Middle frontal gyrus (tissue), 1 donor: ENCODE data around the gene FAM228A.
"Not testable (repeated sequence)": the region's sequence is repeated elsewhere in the genome, so short reads cannot be mapped to it uniquely, and the experiment has no call there.

Source experiments
- DNase-seq: peaks from one replicate; pipeline ENCODE4 v3.0.0-alpha.2; 2015; ENCODE audit warnings: low spot score; ENCODE audit errors: extremely low spot score

The FAM228A gene

DNA sequence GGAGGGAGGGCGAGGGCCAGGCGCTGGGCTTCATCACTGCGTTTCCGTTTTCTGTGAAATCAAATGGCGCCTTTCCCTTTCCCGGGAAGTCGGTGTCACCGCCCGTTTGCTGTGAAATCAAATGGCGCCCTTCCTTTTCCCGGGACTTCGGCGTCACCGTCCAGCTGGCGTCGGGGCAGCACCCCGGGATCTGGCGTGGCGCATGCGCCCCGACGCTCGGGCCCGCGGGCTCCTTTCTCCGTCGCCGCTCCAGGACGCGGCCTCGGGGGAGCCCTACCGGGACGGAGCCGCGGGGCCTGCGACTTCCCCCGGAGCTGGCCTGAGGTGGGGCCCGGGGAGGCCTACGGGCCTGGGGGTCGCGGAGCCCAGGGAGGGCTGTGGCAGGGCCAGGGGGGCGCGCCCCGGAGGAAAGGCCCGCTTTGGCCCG, at the start of gene FAM228A:
TSS of gene FAM228A (plus strand) at position 203 of the 427 bp plus-strand sequence. CDS start 428 bp downstream, outside the sequence.
- no peak for DNase-seq

DNA sequence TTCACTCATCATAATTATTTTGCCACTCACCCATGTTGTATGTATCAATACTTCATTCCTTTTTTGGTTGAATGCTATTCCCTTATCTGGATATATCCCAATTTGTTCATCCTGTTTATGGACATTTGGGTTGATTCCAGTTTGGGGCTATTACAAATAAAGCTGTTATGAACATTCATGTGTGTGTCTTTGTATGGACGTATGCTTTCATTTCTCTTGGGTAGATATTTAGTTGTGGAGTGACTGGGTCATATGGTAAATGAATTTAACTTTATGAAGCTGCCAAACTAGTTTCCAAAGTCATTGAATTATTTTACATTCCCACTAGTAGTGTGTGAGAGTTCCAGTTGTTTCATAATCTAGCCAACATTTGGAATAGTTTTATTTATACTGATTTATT, 48.9 kb upstream of the FAM228A start:
- no peak for DNase-seq

DNA sequence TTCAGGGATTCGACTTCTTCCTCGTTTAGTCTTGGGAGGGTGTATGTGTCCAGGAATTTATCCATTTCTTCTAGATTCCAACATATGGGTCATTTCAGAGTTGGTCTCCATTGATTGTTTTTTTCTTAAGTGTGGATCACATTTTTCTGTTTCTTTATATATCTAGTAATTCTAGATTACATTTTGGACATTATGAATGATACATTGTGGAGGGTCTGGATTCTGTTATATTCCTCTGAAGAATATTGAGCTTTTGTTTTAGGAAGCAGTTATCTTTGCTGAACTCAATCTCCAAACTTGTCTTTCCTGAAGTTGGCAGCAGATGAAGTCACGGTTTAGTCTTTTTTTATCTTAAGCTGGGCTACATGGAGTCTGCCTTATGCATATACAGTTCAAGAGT, 42.3 kb upstream of the FAM228A start:
- DNase-seq, result no peak

DNA sequence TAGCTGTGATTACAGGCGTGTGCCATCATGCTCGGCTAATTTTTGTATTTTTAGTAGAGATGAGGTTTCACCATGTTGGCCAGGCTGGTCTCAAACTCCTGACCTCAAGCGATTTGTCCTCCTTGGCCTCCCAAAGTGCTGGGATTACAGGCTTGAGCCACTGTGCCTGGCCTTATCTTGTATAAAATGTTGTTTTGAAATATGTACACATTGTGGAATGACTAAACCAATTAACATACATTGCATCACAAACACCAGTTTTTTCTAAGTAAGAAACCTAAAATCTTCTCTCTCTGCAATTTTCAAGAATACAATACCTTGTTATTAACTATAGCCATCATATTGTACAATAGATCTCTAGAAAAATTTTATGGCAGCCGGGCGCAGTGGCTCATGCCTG, 34.5 kb upstream of the FAM228A start:
- not testable (repeated sequence) for DNase-seq

DNA sequence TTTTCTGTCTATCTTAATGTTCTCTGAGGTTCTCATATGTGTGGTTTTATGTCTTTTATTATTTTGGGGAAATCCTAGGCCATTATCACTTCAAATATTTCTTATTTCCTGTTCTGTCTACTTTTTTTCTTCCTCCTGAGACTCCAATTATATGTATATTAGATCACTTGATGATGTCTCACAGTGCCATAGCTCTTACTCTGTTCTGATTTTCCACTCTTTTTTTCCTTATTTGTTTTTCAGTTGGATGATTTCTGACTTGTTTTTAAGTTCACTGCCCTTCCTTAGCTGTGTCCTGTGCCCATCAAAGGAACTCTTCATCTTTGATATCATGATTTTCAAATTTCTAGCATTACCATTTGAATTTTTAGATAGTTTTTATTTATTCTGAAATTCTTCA, 27.5 kb upstream of the FAM228A start:
- no peak for DNase-seq

DNA sequence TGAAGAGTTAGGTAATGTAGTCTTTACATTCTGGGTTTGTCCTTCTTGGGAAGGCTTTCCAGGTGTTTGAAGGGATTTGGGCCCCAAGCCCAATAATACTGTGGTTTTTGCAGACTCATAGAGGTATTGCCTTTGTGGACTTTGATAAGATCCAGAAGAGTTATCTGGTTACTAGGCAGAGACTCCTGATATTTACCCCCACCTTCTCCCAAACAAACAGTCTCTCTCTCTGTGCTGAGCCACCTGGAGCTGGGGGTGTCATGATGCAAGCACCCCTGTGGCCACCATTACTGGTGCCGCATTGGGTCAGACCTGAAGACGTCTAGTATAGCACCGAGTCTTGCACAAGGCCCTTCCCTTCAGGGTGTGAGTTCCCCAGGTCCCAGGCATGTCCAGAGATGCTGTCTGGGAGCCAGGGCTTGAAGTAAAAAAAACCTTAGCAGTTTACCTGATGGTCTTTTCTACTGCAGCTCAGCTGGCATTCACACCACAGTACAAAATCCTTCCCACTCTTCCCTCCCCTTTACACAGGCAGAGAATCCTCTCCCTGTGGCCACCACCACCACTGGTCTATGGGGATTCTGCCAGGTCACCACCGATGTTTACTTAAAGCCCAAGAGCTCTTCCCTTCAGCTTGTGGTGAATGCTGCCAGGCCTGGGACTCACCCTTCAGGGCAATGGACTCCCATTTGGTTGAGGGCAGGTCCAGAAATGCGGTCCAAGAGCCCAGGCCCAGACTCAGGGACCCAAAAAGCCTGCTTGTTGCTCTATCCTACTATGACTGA, 22.2 kb upstream of the FAM228A start:
- no peak for DNase-seq

DNA sequence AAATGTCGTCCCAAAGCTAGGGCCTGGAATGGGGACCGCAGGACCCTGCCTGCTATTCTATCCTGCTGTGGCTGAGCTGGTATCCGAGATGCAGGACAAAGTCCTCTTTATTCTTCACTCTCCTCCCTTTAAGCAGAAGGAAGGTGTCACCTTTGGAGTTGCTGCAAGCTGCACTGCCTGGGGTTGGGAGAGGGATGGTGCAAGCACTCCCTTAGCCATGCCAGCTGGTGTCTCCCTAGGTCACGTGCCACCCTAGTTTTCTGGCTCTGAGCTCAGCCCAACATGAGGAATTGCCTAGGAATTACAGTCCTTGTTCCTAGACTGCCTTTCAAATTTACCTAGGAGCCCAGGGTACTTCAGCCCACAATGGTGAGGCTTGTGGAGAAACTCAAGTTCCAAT, 21.4 kb upstream of the FAM228A start:
- no peak for DNase-seq

DNA sequence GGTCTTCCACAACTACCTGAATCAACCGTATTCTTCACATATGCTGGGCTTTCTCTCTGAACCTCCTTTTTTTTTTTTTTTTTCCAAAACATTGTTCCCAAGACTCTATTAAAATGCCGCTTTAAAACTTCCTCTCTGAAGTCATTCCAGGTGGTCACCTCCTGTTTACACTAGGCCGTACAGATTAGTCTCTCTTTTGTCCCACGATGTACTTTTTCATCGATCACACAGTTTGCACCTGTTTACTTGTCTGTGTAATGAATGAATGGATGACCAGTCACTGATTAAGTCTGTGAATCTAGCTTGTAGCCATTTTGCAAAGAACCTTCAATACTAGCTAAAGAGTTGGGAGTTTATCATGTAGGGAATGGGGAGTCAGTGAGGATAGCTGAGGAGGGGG, 16.7 kb upstream of the FAM228A start:
- DNase-seq, result no peak

DNA sequence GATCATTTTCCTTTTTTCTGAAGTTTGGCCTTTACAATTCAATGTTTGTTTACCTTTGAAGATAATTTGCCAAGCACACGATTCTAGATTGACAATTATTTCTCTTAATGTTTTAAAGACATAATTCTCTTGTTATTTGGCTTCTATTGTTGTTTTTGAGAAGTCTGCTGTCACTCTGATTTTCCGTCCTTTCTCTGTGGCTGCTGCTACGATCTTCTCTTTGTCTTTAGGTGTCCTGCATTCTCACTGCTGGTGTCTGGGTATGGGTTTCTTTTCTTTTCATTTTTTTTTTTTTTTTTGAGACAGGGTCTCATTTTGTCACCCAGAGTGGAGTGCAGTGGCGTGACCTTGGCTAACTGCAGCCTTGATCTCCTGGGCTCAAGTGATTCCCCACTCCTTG, 15.1 kb upstream of the FAM228A start:
- DNase-seq, result no peak

DNA sequence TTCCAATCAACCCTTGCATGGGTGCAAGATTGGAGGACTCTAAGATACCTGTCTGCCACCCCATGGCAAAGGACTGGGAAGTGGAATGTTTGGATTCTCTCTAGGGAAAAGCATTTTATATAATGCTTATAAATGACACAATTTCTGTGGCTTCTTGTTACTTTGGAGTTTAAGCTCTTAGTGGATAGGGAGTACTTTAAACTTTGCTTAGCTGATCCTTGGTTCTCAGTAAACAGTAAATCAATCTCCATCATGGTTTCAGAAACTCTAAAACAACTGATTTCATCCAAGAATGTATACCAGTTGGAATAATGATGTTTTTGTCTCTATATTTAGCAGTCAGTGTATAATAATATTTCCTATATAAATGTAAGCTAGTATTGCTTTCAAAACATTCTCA, 14.1 kb upstream of the FAM228A start:
- no peak for DNase-seq

DNA sequence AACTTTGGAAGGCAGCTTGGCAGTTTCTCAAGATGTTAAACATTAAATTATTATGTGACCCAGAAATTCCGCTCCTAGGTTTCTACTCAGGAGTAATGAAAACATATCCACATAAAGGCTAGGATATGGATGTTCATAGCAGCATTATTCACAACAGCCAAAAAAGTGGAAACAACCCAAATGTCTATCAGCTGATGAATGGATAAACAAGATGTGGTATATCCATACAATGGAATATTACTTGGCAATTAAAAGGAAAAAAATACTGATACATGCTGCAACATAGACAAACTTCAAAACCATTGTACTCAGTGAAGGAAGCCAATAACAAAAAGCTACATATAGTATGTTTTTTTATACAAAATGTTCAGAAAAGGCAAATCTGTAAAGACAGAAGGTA, 12.4 kb upstream of the FAM228A start:
- DNase-seq, result no peak

DNA sequence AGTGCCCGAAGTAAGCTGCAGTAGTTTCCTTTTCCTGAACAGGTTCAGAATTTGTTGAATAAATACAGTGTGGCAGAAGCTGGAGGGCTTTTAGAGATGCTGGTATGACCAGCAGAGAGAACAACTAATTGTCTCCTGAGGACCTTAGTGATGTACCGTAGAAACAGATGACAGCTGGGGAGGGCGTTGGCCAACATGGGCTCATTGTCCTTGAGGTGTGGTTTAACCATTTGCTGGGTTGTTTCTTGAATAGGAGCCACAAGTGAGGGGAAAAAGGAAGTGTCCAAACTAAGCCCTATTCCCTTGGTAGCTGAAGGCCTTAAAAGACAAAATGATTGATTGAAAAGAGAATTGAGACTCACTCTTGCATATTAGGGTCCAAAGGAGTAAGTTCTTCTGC, 11.7 kb upstream of the FAM228A start:
- no peak for DNase-seq

DNA sequence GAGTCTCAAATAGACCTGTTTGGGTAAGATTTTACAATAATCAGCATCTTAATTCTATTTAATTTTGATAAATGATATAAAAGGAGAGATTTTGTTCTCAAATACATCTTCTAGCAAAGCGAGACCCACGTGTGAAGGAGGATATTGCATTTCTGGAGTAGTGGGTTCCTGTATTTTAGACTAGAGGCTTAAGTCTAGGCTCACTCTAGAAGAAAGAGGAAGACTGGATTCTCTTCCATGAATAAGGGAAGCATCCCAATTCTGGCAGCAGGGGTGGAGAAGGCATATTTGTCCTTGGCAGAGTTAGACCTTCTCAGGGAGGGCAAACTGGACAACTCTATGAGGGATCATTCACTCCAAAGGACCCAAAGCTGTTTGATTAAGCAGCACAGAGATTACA, 11.3 kb upstream of the FAM228A start:
- no peak for DNase-seq

DNA sequence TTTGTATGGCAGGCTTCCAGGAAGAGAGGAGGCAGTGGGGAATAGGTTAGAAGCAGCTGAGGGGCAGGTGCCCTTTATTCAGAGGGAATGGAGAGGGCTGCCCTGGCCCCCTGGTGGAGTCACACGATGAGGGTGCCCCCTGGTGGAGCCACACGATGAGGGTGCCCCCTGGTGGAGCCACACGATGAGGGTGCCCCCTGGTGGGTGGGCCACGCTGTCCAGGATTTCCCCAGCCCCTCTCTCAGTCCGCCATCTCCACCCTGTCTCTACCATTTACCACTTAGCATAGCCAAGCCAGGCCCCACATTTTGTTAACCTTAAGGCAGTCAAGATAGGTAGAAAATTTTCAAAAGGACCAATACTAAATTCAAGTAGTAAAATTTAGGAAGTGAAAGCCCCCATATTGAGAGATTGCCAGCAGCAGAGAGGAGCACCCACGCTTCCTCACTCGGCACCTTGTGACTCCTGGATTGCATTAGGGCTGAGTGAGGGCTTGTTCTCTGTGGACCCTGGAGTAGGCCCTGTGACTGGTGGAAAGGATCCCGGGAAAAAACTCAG, 10.4 kb upstream of the FAM228A start:
- DNase-seq, result no peak

DNA sequence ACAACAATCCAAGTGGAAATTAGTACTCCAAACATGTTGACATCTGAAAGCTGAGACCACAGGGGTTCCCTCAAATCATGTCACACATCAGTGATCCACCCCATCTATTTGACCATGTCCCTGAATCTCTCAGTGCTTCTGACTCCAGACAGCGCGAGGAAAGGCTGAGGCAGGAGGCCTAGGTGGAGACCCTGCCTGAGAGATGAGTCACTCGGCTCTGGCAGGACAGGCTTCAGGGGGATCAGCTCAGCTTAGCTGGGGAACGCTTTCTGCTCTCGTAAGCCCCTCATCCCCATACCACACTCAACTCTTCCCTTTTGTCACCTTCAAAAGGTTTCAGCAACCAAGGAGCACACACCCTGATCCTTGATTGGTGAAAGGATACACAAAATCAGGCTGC, 5.8 kb upstream of the FAM228A start:
- DNase-seq, result no peak

DNA sequence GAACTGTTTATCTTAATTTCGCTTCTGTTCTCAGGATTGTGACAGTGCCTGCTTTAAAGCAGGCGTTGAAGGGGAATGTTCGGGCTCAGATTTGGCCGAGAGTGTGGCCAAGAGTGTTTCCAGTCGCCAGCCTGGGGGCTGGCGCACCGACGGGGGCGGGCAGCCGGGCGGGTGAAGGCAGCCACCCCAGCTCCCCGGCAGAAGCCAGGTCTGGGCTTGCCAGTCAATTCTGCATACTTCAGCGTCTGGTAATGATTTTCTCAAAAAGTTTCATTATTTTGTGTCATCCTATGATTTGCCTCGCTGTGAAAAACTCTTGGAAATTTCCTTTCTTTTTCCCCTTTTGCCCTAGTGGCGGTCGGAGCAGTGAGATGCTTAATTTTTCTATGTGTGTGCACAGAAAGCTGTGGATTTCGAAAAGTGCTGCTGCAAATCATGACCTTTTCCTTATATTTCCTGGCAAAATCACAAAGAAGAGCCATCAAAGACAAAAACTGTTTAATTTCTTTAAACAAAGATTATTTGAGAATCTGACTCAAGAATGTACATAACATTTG, 856 bp downstream of the FAM228A start:
- DNase-seq, result no peak

DNA sequence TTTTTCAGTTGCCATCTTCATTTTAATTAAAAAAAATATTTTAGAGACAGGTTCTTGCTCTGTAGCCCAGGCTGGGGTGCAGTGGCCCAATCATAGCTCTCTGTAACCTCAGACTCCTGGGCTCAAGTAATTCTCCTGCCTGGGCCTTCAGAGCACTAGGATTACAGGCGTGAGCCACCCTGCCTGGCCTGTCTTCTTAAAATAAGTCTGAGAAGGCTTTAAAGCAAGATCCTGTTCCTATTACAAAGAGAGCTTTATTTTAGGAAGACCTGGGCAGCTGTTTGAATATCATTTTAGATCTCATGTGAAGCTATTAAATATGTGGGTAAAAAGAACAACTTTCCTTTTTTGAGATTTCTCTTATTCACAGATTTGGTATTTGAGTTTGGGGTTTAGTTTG, 1.5 kb downstream of the FAM228A start:
- DNase-seq, result no peak

DNA sequence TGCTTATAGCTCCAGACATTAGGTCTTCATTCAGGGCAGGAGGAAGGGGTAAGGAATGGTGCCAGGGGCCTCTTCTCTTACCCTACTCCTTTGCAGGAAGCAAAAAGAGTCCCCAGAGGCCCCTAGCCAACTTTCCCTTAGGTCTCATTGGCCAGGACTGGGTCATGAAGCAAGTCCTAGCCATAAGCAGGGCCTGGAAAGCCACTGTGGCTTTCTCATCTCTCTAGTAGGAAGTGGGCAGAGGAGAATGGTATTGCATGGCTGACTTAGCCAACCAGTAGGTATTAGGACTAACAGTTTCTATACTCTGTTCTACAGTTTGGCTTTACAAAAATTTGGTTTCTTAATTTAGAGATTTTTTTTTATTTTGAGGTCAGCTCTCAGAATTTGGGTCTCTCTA, 4.8 kb downstream of the FAM228A start:
- DNase-seq, result no peak

DNA sequence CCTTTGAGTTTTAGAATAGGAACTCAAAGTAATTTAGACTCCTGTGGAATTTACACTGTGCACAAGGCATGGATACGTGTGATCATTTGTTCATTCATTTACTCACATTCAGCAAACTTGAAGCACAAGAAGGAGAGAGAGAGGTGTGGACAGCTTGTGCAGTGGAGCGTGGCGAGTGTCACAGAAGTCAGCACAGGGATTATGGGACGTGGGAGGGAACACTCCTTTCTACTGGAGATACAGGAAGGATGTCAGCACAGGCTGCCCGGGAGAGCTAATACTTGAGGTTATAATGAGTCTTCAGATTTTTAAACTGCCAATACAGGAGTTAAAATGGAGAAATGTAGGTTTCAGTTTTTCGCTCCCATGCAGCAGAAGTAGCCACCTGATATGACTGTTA, 7.0 kb downstream of the FAM228A start:
- DNase-seq, result no peak

DNA sequence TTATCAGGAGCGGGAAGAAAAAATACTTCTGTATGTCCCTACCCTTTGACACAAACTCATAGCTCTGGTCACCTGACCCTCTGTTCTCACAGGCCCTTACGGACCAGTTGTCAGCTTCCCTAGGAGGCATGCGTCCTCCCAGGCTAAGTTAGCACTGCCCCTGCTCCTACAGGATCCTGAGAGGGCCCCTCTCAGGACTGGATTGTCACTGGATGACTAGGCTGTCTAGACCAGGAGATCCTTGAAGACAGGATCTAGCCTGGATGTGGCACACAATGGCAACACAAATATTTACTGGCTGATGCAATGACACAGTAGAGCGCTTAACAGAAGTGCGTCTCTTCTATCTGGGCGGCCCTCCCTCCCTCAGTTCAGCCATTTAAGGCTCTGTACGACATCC, 7.7 kb downstream of the FAM228A start:
- no peak for DNase-seq

DNA sequence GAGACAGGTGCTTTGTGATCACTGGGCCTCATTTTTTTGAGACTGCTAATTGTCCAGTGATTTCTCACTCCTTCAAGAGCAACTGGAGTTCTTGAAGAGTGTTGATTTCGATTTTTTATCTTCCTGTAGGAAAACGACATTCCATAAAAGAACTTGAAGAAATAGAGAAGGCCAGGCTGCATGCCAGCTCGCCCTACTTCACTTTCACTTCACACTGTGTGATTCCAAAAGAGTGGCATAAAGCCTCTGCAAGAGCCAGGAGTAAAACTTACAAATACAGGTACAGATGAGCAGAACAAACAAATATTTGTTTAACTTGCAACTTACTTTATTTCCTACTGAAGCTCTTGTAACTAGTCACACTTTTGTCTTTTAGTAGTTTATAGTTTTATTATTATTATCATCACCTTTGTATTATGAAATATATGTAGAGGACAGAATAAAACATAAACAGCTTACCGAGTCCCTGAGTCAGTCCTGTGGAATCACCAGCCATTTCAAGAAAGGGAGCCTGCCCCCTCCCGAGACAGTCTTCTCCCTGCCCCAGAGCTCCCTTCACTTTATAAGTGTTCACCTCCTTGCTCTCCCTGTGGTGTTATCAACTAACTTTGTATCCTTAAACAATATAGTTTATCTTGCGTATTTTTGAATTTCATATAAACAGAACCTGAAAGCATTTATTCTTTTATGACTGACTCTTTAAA, 8.7 kb downstream of the FAM228A start:
- no peak for DNase-seq

DNA sequence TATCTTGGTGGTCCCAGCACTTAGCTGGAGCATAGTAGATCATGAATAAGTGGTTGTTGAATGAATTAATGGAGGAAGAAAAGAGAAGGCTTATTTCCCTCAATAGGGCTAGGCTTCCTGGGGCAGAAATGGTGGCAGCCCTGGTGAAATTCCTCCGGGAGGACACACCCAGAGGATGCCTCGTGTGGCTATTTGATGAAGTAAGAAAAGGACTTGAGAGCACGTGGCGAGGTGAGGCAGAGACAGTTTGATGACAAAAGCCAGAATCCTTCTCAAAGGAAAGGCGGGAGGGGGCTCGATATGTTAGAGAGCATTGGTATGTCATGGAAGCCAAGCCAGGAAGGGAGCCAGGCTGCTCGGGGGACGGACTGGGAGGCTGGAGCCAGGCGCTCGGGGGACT, 14.7 kb downstream of the FAM228A start:
- DNase-seq, result no peak
